Measurements from ENCODE around the gene ANKRD13A.

GRCh38 chr12:110015132-110015531 lies 15.9 kb downstream of the ANKRD13A start:
- TF ChIP-seq CTCF (IDR thresholded peaks at IDR 0.05) (no peak), EP300 (IDR thresholded peaks at IDR 0.05) (no peak)

Measured in stomach (tissue), 4 donors.